AG04449 (cell line): ENCODE measurements around the gene RIT2.

Source experiments
- CTCF ChIA-PET: fragments of 350-600 bp; formaldehyde crosslinking; extraction: SDS; loops from one replicate; lab custom pipeline; 2021; ENCODE audit warnings: antibody characterized with exemption; lab: Yijun Ruan, JAX
- POLR2A ChIA-PET: fragments of 400-600, 350-600 bp; formaldehyde crosslinking; extraction: SDS; loops from one replicate; lab custom pipeline; 2020; ENCODE audit warnings: antibody characterized with exemption, inconsistent platforms; lab: Yijun Ruan, JAX
- DNase-seq: peaks from one replicate; pipeline ENCODE4 v3.0.0-alpha.2; 2010; ENCODE audit warnings: low read depth, low spot score
- H3K4me3 ChIP-seq: 2 replicates; pipeline ENCODE4 v1.5.1; 2011; ENCODE audit warnings: low read depth, mild to moderate bottlenecking, control low read depth, low read length
- CTCF ChIP-seq: IDR thresholded peaks from one replicate; pipeline ENCODE4 v1.5.1; 2011; ENCODE audit warnings: mild to moderate bottlenecking, moderate library complexity, low read length, control low read depth, inconsistent platforms; ENCODE audit not compliant: insufficient read depth; ENCODE audit errors: missing control alignments

RIT2 gene

DNA sequence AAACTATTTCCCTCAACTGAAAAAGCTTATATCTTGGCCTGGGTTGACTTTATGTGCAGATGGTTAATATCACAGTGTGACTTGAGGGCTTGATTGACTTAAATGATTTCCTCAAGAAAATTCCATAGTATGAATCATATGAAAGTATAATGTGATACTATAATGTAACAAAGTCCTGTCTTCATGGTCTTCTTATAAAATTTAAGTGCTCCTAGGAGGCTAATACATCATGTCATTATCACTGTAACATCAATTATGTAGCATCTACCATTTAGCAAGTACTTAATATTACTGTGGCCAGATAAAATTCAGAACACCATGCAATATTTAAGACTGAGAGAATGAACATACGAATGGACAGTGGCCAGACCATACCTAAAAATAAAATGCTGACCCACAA lies 276.1 kb downstream of the RIT2 start:
- CTCF ChIA-PET: no interaction called here
- H3K4me3 ChIP-seq: no peak overlapping the region
- DNase-seq: no peak
- no peak for TF ChIP-seq CTCF
- POLR2A ChIA-PET: no interaction called here

DNA sequence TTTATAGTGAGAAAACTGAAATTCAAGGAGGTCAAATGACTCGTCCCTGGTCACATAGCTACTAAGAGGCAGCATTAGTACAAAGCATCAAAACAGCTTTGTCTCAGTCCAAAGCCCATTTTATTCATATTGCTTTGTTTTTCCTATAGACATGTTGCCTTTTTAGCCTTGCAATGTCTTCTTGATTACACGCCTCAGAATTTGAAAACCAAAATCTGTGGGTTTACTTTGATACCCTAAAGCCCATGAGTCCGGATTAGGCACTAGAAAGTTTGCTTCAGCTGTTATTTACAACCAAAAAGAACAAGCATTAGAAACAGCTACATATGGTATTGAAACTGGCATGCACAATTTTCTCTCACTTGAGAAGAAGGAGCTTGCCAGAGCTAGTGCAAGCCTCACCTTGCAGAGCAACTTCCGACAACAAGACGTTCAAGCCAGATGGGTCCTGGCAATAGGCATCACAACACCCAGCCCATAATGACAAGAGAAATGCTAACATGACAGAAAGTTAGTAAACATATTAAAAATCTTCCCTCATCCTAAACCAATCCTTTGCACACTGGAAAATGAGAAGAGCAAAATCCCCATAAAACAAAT lies 276.8 kb downstream of the RIT2 start:
- TF ChIP-seq CTCF: no peak
- ChIA-PET CTCF (no interaction called here), POLR2A (no interaction called here)
- no peak overlapping the region for H3K4me3 ChIP-seq
- no peak for DNase-seq

GRCh38 chr18:42830936-42831335 lies 284.5 kb downstream of the RIT2 start:
- ChIA-PET POLR2A (no interaction called here), CTCF (no interaction called here)
- DNase-seq: no peak
- no peak overlapping the region for H3K4me3 ChIP-seq
- TF ChIP-seq CTCF: no peak

DNA sequence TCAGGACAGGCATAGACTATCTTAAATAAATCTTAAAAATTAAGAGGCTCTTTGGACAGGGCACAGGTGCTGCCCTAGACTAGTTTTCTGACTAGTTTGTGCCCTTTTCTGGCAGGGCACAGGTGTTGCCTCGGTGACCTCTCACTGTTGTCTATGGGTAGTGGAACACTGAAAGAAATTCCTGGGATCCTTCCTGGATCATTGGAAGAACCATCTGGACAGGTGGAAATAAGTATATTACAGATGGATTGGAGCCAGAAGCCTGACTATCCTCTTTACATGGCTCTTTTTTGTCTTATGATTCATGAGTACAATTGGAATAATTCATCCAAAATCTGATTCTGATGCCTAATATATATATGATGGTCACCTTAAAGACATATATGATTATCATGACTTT lies 286.6 kb downstream of the RIT2 start:
- POLR2A ChIA-PET: no interaction called here
- H3K4me3 ChIP-seq: no peak overlapping the region
- DNase-seq: no peak
- no peak for TF ChIP-seq CTCF
- CTCF ChIA-PET: no interaction called here

DNA sequence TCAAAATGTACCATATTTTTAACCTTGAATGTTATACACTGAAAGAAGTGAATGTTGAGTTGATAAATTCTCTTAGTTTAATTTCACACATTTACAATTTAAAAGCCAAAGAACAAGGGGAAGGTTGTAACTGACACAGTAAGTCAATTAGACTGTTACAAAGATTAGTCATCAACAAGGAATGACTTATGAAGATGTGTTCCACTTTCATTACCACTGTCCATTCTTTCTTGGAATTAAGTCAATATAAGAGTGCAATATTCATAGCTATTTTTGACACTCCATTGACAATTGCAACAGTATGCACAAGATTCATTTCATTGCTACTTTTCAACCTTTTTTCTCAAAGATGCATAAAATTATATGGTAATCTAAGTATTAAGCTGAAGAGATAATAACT lies 291.3 kb downstream of the RIT2 start:
- ChIA-PET CTCF (no interaction called here), POLR2A (no interaction called here)
- TF ChIP-seq CTCF: no peak
- H3K4me3 ChIP-seq: no peak overlapping the region
- DNase-seq: no peak

GRCh38 chr18:42822711-42823110 lies 292.8 kb downstream of the RIT2 start:
- no peak for DNase-seq
- TF ChIP-seq CTCF: no peak
- no peak overlapping the region for H3K4me3 ChIP-seq
- POLR2A ChIA-PET: no interaction called here
- CTCF ChIA-PET: no interaction called here
